AG10803 (cell line): Measurements from ENCODE around the gene TACR1.

Experiments
- DNase-seq: peaks from one replicate; pipeline ENCODE4 v3.0.0; 2010; ENCODE audit warnings: low read depth
- H3K4me3 ChIP-seq: 2 replicates; pipeline ENCODE4 v1.5.1; 2011; ENCODE audit warnings: mild to moderate bottlenecking, low read length, control low read depth
- CTCF ChIP-seq: conservative IDR thresholded peaks from 2 replicates; pipeline ENCODE4 v1.5.1; 2011; ENCODE audit warnings: mild to moderate bottlenecking, low read length, control low read depth, inconsistent platforms

TACR1 gene

DNA sequence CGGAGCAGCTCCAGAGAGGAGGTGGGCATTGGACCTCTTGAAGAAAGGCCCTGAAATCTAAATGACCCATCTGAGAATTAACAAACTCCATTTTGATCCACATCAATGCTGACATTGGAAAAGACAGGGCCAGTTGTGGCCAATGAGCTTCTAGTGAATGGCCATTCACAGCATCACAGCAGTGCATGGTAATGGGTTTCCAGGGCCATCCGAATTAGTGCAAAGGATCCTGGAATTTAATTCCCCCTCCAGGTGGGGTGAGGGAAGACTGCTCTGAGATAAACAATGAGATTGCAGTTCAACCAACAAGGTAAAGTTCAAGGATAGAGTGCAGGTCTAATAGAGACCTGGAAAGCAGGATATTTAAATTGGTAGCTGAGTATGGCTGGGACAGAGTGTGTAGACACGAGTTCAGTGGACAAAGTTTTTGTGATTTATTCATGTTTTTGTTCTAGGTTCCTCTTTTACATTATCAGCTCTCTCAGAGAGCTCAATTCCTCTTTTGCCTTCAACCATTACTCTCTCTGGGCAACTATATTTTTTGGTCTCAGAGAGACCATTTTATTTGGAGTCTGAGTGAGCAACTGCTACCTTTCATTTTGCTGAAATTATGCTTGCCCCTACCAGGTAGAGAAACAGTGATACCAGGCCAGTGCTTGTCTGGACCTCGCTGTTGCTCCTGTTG lies 5.0 kb downstream of the TACR1 start:
- no peak for DNase-seq
- no peak overlapping the region for H3K4me3 ChIP-seq
- TF ChIP-seq CTCF = no peak

- DNase-seq = no peak
- H3K4me3 ChIP-seq = no peak overlapping the region
- TF ChIP-seq CTCF = no peak
These were observed 6.8 kb downstream of the TACR1 start for GRCh38 chr2:75192496-75192895.

DNA sequence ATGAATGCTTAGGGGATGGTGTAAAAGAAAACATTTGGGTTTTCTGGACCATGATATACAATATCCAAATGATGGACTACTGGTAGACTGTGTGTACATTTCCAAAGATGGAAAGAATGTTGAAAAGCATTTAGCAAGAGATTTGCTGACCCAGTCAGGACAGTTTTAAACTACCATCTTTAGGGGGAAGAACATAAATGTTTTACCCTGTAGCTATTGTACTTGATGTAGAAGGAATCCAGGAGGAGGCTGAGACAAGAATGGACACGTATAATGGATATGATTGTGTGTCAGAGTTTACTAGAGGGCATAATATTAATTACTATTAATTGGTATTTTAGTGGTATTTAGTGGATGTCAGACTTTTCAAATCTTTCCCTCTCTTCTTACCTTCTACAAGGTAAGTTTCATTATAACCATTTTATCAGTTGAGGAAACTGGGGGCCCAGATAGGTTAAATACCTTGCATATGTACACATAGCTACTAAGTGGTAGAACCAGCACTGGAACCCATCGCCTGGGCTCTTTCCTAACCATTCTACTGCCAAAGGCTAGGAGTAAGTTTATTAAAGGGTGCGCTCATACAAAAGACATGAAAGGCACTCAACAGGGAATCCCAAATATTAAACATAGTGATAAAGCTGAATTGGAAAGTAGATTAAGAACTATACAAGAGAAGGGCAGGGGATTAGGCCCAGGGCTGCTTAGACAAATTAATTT lies 8.9 kb downstream of the TACR1 start:
- H3K4me3 ChIP-seq = no peak overlapping the region
- no peak for TF ChIP-seq CTCF
- DNase-seq = no peak

DNA sequence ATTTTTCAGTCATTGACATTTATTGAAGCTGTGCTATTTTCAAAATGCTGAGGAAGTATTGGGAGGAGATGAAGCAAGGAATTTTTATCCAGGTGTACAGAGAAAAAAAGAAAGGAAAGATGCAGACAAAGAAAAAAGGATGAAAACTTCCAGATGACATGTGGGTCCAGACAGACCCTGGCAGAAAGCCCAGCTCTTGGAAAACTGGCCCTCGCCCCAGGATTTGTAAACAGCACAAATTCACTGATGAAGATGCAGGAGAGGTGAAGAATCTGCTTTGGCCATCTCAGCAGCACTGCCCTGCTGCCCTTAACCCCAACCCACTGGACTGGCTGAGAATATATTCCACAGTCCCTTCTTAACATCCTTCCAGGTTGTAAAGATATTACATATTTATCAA lies 12.5 kb downstream of the TACR1 start:
- DNase-seq = no peak
- no peak overlapping the region for H3K4me3 ChIP-seq
- no peak for TF ChIP-seq CTCF

GRCh38 chr2:75182606-75183005 lies 16.7 kb downstream of the TACR1 start:
- H3K4me3 ChIP-seq = no peak overlapping the region
- DNase-seq = no peak
- TF ChIP-seq CTCF = no peak

DNA sequence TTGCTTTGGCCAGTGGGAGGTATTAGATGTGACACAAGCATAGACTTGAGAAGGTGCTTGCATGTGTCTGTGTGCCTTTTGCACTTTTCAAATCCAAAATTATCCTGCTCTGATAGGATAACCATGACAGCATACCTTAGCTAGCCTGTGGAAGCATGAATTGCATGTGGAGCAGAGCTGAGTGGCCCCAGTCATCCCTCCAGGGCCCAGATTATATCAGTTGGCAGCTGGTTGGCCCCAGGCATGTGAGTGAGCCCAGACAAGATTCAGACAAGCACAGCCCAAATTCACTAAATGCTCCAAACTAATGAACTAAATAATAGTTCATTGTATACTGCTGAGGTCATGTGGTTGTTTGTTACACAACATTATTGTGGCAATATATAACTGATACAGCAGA lies 18.8 kb downstream of the TACR1 start:
- TF ChIP-seq CTCF = no peak
- no peak for DNase-seq
- H3K4me3 ChIP-seq = no peak overlapping the region

DNA sequence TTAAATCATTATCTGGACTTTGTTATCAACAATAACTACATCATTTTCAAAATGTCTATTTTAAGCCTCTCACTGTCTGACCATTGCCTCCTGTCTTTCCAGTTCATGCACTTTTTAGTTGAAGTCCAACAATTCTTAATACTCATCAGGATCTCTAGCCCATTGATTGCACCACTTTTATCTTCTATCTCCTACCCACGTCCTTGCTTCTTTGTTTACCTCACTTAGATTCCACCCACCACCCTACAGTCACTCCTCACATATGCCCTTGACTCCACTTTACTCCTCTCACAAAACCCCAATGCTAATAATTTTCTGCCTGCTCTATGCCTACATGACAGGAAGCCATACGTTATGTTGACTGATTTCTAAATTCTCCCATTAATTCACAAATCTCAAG lies 21.9 kb downstream of the TACR1 start:
- no peak for TF ChIP-seq CTCF
- no peak overlapping the region for H3K4me3 ChIP-seq
- no peak for DNase-seq
